ENCODE data around the gene VKORC1. TPM values are rescaled to one million over a fixed set of nuclear protein-coding genes. Genes with fewer than 3 reads are reported as not detected.

The VKORC1 gene
- total RNA-seq, 1 experiment from 2014 or later, result 83.8 TPM

DNA sequence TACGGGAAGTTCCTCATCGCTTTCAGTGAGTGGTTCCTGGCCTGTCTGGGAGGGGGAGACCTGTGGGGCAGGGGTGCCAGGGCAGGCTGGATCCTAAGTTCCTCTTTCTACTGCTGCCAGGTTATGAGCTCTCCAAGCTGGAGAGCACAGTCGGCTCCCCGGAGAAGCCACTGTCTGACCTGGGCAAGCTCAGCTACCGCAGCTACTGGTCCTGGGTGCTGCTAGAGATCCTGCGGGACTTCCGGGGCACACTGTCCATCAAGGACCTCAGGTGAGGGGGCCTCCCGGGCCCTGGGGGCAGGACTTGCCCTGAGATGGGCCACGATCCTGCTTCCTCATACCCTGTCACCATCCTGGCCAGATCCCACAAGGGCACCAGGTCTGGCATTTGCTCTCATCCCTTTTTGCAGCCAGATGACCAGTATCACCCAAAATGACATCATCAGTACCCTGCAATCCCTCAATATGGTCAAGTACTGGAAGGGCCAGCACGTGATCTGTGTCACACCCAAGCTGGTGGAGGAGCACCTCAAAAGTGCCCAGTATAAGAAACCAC is 35.8 kb upstream of the VKORC1 start:
- Histone ChIP-seq H3K4me2 (ENCODE audit: low read length) (peak overlapping the region; percentile 53), H3K4me3 (replicated peaks in 1 of 2; ENCODE audit: low read depth in 1 of 2, low read length in 2 of 2) (no peak overlapping the region), H3K4me1 (ENCODE audit: control insufficient read depth in 1 of 2, insufficient read depth in 2 of 2, low read length in 2 of 2) (peaks cover 23 to 35% of the 10 kb centered on the region in 2 experiments), H4K20me1 (ENCODE audit: insufficient read depth) (no peaks in the 10 kb centered on the region), H3K27ac (ENCODE audit: low read depth, low read length) (peak overlapping the region; percentile 58), H3K79me2 (ENCODE audit: insufficient read depth, low read length) (peaks cover 7% of the 10 kb centered on the region; the same call in 1 of the 2 replicates), H3K9ac (ENCODE audit: low read length) (peak overlapping the region; percentile 22; the same call in 1 of the 2 replicates), H3K27me3 (ENCODE audit: insufficient read depth, low read length) (no peaks in the 10 kb centered on the region), H3K9me3 (ENCODE audit: control insufficient read depth in 1 of 2, insufficient read depth in 1 of 2, low read depth in 1 of 2, low read length in 2 of 2) (no peaks in the 10 kb centered on the region), H3K9me2 (ENCODE audit: insufficient read depth) (no peaks in the 10 kb centered on the region), H3K36me3 (ENCODE audit: control insufficient read depth in 1 of 2, insufficient read depth in 2 of 2, low read length in 2 of 2) (peaks cover 8 to 14% of the 10 kb centered on the region in 2 experiments; a peak in 3 of 4 replicates), H2AFZ (ENCODE audit: low read depth, low read length, poor library complexity, severe bottlenecking) (no peak overlapping the region)
- ATAC-seq (no peak), DNase-seq (ENCODE audit: low read depth, low spot score) (no peak)
- ChIA-PET POLR2A (interaction anchor here (1.5 to 2.4 kb wide), 2 partner anchors 11 to 13 kb away, joined by 3 to 7 read pairs; partner anchors contain the start of gene KAT8), RAD21 (ENCODE audit: low non-redundant PET in 1 of 2, low total read pairs in 2 of 2, uncharacterized antibody in 2 of 2, unreplicated experiment in 2 of 2) (no interaction called here), CTCF (interaction anchor here (1.6 to 1.7 kb wide), 2 partner anchors 12 to 13 kb away, joined by 4 to 8 read pairs; partner anchors contain the start of gene KAT8)
- intact Hi-C loops (cut with micrococcal nuclease), result no loop called here
- TF ChIP-seq FOSL1 (IDR thresholded peaks at IDR 0.05; ENCODE audit: low read depth), result no peak
- TF ChIP-seq SP1 (IDR thresholded peaks at IDR 0.05; ENCODE audit: low read depth), result no peak
- TF ChIP-seq ELF1 (IDR thresholded peaks at IDR 0.05; ENCODE audit: borderline replicate concordance, low read depth), result no peak
- TF ChIP-seq, protein P1, sequence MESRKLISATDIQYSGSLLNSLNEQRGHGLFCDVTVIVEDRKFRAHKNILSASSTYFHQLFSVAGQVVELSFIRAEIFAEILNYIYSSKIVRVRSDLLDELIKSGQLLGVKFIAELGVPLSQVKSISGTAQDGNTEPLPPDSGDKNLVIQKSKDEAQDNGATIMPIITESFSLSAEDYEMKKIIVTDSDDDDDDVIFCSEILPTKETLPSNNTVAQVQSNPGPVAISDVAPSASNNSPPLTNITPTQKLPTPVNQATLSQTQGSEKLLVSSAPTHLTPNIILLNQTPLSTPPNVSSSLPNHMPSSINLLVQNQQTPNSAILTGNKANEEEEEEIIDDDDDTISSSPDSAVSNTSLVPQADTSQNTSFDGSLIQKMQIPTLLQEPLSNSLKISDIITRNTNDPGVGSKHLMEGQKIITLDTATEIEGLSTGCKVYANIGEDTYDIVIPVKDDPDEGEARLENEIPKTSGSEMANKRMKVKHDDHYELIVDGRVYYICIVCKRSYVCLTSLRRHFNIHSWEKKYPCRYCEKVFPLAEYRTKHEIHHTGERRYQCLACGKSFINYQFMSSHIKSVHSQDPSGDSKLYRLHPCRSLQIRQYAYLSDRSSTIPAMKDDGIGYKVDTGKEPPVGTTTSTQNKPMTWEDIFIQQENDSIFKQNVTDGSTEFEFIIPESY (IDR thresholded peaks at IDR 0.05; ENCODE audit: extremely low read depth, insufficient replicate concordance, low read length), result no peak
- BruUV-seq (replicated peaks), result no TSS peak

Data from HCT116 (cell line).